GM12878 (cell line): ENCODE measurements around the gene NR3C1. TPM values are rescaled to one million over a fixed set of nuclear protein-coding genes. Genes with fewer than 3 reads are reported as not detected.

Source experiments
- ATAC-seq: fragments of 200-7000 bp; cut with Tn5 transposase; 3 replicates; pipeline ENCODE4 v1.9.1; 2020; ENCODE audit warnings: mild to moderate bottlenecking, moderate library complexity
- BruUV-seq: library from RNA; stranded (reverse); fragments of 400-500 nt; replicated peaks from 2 replicates; lab custom pipeline; 2021; lab: Mats Ljungman, UMichigan
- CTCF ChIA-PET: fragments of 300-600 bp; sonication (Branson Sonifier 250); formaldehyde crosslinking; extraction: SDS; loops from one replicate; lab custom pipeline; 2021; ENCODE audit warnings: inconsistent platforms; lab: Yijun Ruan, JAX
- POLR2A ChIA-PET: fragments of 350-600 bp; formaldehyde crosslinking; extraction: SDS; loops from one replicate; lab custom pipeline; 2021; ENCODE audit warnings: inconsistent platforms; lab: Charles Lee
- RAD21 ChIA-PET: fragments of 300-600 bp; sonication (Branson Sonifier 250); formaldehyde crosslinking; loops from one replicate; lab custom pipeline; 2023; ENCODE audit warnings: antibody characterized with exemption; ENCODE audit not compliant: unreplicated experiment; lab: Charles Lee
- SMC1A ChIA-PET: fragments of 300-600 bp; sonication (Branson Sonifier 250); formaldehyde crosslinking; loops from one replicate; lab custom pipeline; 2023; ENCODE audit not compliant: unreplicated experiment, uncharacterized antibody; lab: Charles Lee
- DNase-seq: peaks from one replicate; pipeline ENCODE4 v3.0.0-alpha.2; 2011; ENCODE audit warnings: low read depth, low spot score
- FAIRE-seq: peaks from 3 replicates; lab custom pipeline; 2011; peaks lifted over from hg19 to GRCh38; lab: Jason Lieb, UNC
- H2AFZ ChIP-seq: 2 replicates; pipeline ENCODE4 v1.6.0; 2011; ENCODE audit warnings: low read depth, low read length, control low read depth; ENCODE audit not compliant: control insufficient read depth
- H3K27ac ChIP-seq: 2 replicates; pipeline ENCODE4 v1.5.1; 2011; ENCODE audit warnings: control low read depth; ENCODE audit not compliant: control insufficient read depth, insufficient read depth
- H3K27me3 ChIP-seq, 2 experiments: replicated peaks in 1 of 2; 2 replicates each; pipeline versions ENCODE4 v1.6.0 to v1.6.1; 2011; ENCODE audit warnings: low read length in 1 of 2; ENCODE audit not compliant: control insufficient read depth in 2 of 2, insufficient read depth in 2 of 2
- H3K36me3 ChIP-seq, 2 experiments: 2 replicates each; pipeline ENCODE4 v1.5.1; 2011; ENCODE audit warnings: low read length in 1 of 2; ENCODE audit not compliant: control insufficient read depth in 2 of 2, insufficient read depth in 2 of 2
- H3K4me1 ChIP-seq: 2 replicates; pipeline ENCODE4 v1.6.1; 2011; ENCODE audit warnings: mild to moderate bottlenecking, low read length, moderate library complexity, mixed read lengths; ENCODE audit not compliant: control insufficient read depth, insufficient read depth
- H3K4me2 ChIP-seq: 2 replicates; pipeline ENCODE4 v1.6.0; 2011; ENCODE audit warnings: control low read depth; ENCODE audit not compliant: control insufficient read depth, insufficient read depth
- H3K4me3 ChIP-seq: fragments of 200-600 bp; sonication (generic); 2 replicates; pipeline ENCODE4 v1.5.1; 2016
- H3K79me2 ChIP-seq: 2 replicates; pipeline ENCODE4 v1.6.0; 2011; ENCODE audit warnings: low read length; ENCODE audit not compliant: control insufficient read depth, insufficient read depth
- H3K9ac ChIP-seq: 2 replicates; pipeline ENCODE4 v1.8.0; 2011; ENCODE audit warnings: low read length, control low read depth, mixed read lengths; ENCODE audit not compliant: control insufficient read depth, insufficient read depth
- H3K9me3 ChIP-seq: replicated peaks from 3 replicates; pipeline ENCODE4 v1.5.1; 2011; ENCODE audit warnings: mild to moderate bottlenecking, low read length; ENCODE audit not compliant: control insufficient read depth, insufficient read depth
- H4K20me1 ChIP-seq: 2 replicates; pipeline ENCODE4 v1.6.0; 2011; ENCODE audit not compliant: control insufficient read depth, insufficient read depth
- BRCA1 ChIP-seq: IDR thresholded peaks from 2 replicates; pipeline ENCODE4 v1.6.1; 2011; ENCODE audit warnings: low read depth, low read length, improper control_type of control experiment
- EED ChIP-seq: sonication (generic); IDR thresholded peaks from 2 replicates; pipeline ENCODE4 v1.6.1; 2016; ENCODE audit warnings: antibody characterized with exemption, low read depth
- EZH2 ChIP-seq: IDR thresholded peaks from 2 replicates; pipeline ENCODE4 v1.6.1; 2012; ENCODE audit warnings: low read depth, mild to moderate bottlenecking, control low read depth, inconsistent platforms, low read length, borderline replicate concordance; ENCODE audit not compliant: control insufficient read depth
- IKZF1 ChIP-seq: fragments of 450-650 bp; conservative IDR thresholded peaks from 2 replicates; pipeline ENCODE4 v1.6.1; 2017; ENCODE audit warnings: antibody characterized with exemption, mild to moderate bottlenecking
- IKZF2 ChIP-seq, 2 experiments: fragments of 450-650 bp; IDR thresholded peaks; 2 replicates each; pipeline ENCODE4 v1.6.1; 2017; ENCODE audit warnings: mild to moderate bottlenecking in 2 of 2, moderate library complexity in 2 of 2
- MYB ChIP-seq: fragments of 150-350 bp; IDR thresholded peaks from 2 replicates; pipeline ENCODE4 v1.6.1; 2014; ENCODE audit warnings: mild to moderate bottlenecking, low read depth, low read length, borderline replicate concordance
- RCOR1 ChIP-seq: conservative IDR thresholded peaks from 2 replicates; pipeline ENCODE4 v1.6.1; 2012; ENCODE audit warnings: low read depth, low read length, improper control_type of control experiment
- TCF3 ChIP-seq: IDR thresholded peaks from 2 replicates; pipeline ENCODE4 v1.6.1; 2012; ENCODE audit warnings: low read depth, mild to moderate bottlenecking, low read length, borderline replicate concordance; ENCODE audit not compliant: insufficient read depth
- WGBS: methylation state at CpG from one replicate; pipeline ENCODE4 v1.1.6; 2016; ENCODE audit warnings: low lambda C conversion rate; ENCODE audit not compliant: insufficient replicate concordance, insufficient coverage; ENCODE audit errors: missing lambda C conversion rate; 5-methylcytosine and 5-hydroxymethylcytosine counted together
- in situ Hi-C: fragments of 300-500 bp; cut with MboI; formaldehyde crosslinking; loops from 9 replicates; pipeline ENCODE4 v1.14.3; 2018; ENCODE audit warnings: mixed read lengths
- intact Hi-C: fragments of 100-400 bp; cut with micrococcal nuclease; formaldehyde crosslinking; loops from one replicate; pipeline ENCODE4 v1.14.2; 2022; ENCODE audit not compliant: unreplicated experiment
- polyA plus RNA-seq, 11 experiments: library from polyadenylated mRNA; depleted of rRNA in 4 of 11; unstranded in 6 of 11; stranded (reverse) in 5 of 11; fragments of >200 nt; fragmentation: Nextera tagmentation in 4 of 11; fragmentation: Illumina TruSeq in 1 of 11; extraction: Ambion mirVana in 4 of 11; extraction: Trizol in 1 of 11; gene quantifications; 1 replicate in 1 of 11; 2 replicates in 10 of 11; pipeline versions ENCODE4 v1.2.1 to v1.2.3, GENCODE V29; 2011 to 2016; ENCODE audit warnings: inconsistent platforms in 2 of 11, missing spikeins in 2 of 11, low read depth in 1 of 11
- total RNA-seq, 4 experiments: library from RNA; depleted of rRNA in 3 of 4; stranded (reverse); fragments of >200 nt in 3 of 4; fragmentation: Illumina TruSeq in 1 of 4; extraction: Trizol in 1 of 4; gene quantifications; 2 replicates each; pipeline versions ENCODE4 v1.2.1 to v1.2.3, GENCODE V29; 2013 to 2021
- TF ChIP-seq, protein P1 (sequence below): fragments of 450-650 bp; formaldehyde crosslinking; IDR thresholded peaks from 2 replicates; pipeline ENCODE4 v1.4.0; 2022; ENCODE audit warnings: mild to moderate bottlenecking, moderate library complexity

NR3C1 gene
- total and polyA plus RNA-seq, 10 of the 15 experiments (the other 5 are each of a cell fraction or from before 2014, with no cell fraction given), result 49.7 to 141 (median 109) TPM

DNA sequence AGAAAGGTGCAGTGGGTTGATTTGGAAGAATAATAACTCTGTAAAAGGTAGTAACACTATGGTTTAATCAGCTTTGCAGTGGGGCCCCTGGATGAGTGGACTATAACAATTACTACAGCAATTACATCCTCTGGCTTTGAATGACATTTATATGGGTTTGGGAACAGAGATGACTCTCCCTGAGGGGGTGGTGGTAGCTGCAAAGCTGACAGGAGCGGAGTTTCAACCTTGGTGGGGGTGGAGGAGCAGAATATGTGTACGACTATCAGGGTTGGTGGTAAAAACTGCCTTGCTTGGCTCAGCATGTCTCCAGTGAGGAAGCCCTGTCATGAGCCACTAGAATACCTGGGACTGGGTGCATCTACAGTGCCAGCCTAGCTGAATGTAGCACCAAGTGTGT lies 28.3 kb upstream of the NR3C1 start:
- no TSS peak for BruUV-seq
- peak; percentile 16 for ATAC-seq
- Histone ChIP-seq H3K27me3 (no peaks in the 10 kb centered on the region), H3K79me2 (peaks cover 42% of the 10 kb centered on the region), H4K20me1 (no peaks in the 10 kb centered on the region), H3K9me3 (no peaks in the 10 kb centered on the region), H2AFZ (peak overlapping the region; percentile 9; the same call in 1 of the 2 replicates), H3K36me3 (no peaks in the 10 kb centered on the region), H3K9ac (peak overlapping the region; percentile 55), H3K27ac (peak overlapping the region; percentile 23), H3K4me3 (peak overlapping the region; percentile 67; the same call in 1 of the 2 replicates), H3K4me1 (peaks cover 26% of the 10 kb centered on the region), H3K4me2 (peak overlapping the region; percentile 87)
- ChIA-PET POLR2A (interaction anchor here (0.6 to 9.5 kb wide), 5 partner anchors 10 to 1823 kb away, joined by 3 to 138 read pairs (median 9); partner anchors contain the start of gene NR3C1), RAD21 (interaction anchor here (1.0 to 7.1 kb wide), 7 partner anchors 14 to 394 kb away, joined by 3 to 187 read pairs (median 5); partner anchors contain the start of gene NR3C1), SMC1A (interaction anchor here (0.8 to 9.5 kb wide), 9 partner anchors 16 to 393 kb away, joined by 3 to 260 read pairs (median 5); partner anchors contain the start of gene NR3C1), CTCF (interaction anchor here (1.9 to 5.1 kb wide), 4 partner anchors 20 to 393 kb away, joined by 9 to 49 read pairs (median 22); partner anchors contain the start of gene NR3C1)
- peak; percentile 13; the same call in 1 of the 2 replicates for TF ChIP-seq IKZF1
- 0 out of 2 replicates have a peak, but pooled peaks have one; percentile 4 for TF ChIP-seq EED
- TF ChIP-seq BRCA1, result no peak
- in situ Hi-C loops, result no loop called here
- DNase-seq, result no peak
- 83% methylated on average over 2 of the region's 2 CpGs for WGBS
- intact Hi-C loops, result loop anchor here (2.0 kb wide), 1 partner anchor 13 kb away; no protein-coding TSS in a partner anchor
- FAIRE-seq, result no peak

DNA sequence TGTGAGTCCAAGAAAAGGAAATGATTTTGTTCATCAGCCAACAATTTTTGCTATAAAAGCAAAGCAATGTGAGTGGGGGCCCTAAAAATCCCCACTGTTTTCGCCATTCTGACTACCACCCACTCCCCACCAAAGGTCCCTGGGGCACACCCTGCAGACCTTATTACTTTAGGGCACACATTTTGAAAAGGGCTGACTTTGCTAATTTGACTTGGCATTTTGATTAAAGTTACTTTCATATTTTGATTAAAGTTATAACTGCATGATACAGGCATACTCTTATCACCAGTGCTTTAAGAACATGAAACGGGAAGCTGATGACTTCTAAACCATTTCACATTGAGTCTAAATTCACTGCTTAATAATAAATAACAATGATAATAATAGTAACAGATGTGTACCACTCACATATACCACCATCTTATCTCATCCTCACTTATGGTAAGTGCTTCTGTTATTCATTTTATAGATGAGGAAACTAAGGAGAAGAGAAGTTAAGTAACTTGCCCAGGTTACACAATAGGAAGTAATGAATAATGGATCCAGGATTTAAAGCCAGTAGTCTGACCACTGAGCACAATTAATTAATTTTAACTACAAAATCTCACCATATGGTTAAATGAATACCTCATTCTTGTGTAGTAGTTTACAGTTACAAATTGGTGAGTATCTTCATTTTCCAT lies 25.4 kb upstream of the NR3C1 start:
- no peaks in the 10 kb centered on the region for H3K27me3 ChIP-seq
- ChIA-PET POLR2A (interaction anchor here (0.8 to 9.5 kb wide), 2 partner anchors 15 to 32 kb away, joined by 3 to 138 read pairs; no protein-coding TSS in a partner anchor), CTCF (interaction anchor here (1.5 kb wide), 1 partner anchor 16 kb away, joined by 7 read pairs; no protein-coding TSS in a partner anchor), SMC1A (interaction anchor here (0.9 to 9.5 kb wide), 2 partner anchors 13 to 430 kb away, joined by 3 to 260 read pairs; no protein-coding TSS in a partner anchor)
- H3K36me3 ChIP-seq, result no peaks in the 10 kb centered on the region
- no peak overlapping the region for H3K27ac ChIP-seq
- FAIRE-seq (no peak), DNase-seq (no peak)
- in situ Hi-C loops, result no loop called here
- H3K4me2 ChIP-seq, result no peak overlapping the region
- H3K79me2 ChIP-seq, result peaks cover 37% of the 10 kb centered on the region
- intact Hi-C loops, result no loop called here
- no peak overlapping the region for H3K9ac ChIP-seq
- TF ChIP-seq EZH2 (no peak), MYB (no peak), RCOR1 (no peak), IKZF2 (IDR thresholded peaks at IDR 0.05) (no peak), TCF3 (no peak)
- TF ChIP-seq, protein P1, sequence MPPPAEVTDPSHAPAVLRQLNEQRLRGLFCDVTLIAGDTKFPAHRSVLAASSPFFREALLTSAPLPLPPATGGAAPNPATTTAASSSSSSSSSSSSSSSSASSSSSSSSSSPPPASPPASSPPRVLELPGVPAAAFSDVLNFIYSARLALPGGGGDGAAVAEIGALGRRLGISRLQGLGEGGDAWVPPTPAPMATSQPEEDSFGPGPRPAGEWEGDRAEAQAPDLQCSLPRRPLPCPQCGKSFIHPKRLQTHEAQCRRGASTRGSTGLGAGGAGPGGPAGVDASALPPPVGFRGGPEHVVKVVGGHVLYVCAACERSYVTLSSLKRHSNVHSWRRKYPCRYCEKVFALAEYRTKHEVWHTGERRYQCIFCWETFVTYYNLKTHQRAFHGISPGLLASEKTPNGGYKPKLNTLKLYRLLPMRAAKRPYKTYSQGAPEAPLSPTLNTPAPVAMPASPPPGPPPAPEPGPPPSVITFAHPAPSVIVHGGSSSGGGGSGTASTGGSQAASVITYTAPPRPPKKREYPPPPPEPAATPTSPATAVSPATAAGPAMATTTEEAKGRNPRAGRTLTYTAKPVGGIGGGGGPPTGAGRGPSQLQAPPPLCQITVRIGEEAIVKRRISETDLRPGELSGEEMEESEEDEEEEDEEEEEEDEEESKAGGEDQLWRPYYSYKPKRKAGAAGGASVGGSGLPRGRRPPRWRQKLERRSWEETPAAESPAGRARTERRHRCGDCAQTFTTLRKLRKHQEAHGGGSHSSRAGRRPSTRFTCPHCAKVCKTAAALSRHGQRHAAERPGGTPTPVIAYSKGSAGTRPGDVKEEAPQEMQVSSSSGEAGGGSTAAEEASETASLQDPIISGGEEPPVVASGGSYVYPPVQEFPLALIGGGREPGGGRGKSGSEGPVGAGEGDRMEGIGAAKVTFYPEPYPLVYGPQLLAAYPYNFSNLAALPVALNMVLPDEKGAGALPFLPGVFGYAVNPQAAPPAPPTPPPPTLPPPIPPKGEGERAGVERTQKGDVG (CRISPR knock-in tag), result no peak
- TF ChIP-seq, all 136 proteins: peak for 0
- ATAC-seq, result no peak
- Histone ChIP-seq H3K4me1 (peaks cover 19% of the 10 kb centered on the region; the same call in 1 of the 2 replicates), H4K20me1 (no peaks in the 10 kb centered on the region), H3K4me3 (no peak overlapping the region), H3K9me3 (no peaks in the 10 kb centered on the region), H2AFZ (no peak overlapping the region)
- BruUV-seq, result no TSS peak
- 94% methylated on average over 2 of the region's 2 CpGs for WGBS
- RAD21 ChIA-PET, result interaction anchor here (0.6 to 2.3 kb wide), 3 partner anchors 17 to 392 kb away, joined by 3 to 9 read pairs (median 4); no protein-coding TSS in a partner anchor
